Activated CD8-positive, alpha-beta memory T cell treated with anti-CD3 and anti-CD28 coated beads, Interleukin-2, amount 10 ng/mL, durations not matched to agents 7 days and 5 days (primary cell): ENCODE data around the gene CLEC17A. TPM values are rescaled to one million over a fixed set of nuclear protein-coding genes. Genes with fewer than 3 reads are reported as not detected.
A peak's percentile ranks its signal among the peaks of the same experiment; 100 is the strongest.
"Not testable (repeated sequence)": the region's sequence is repeated elsewhere in the genome, so short reads cannot be mapped to it uniquely, and the experiment has no call there.

ENCODE experiments used
- ATAC-seq: fragments of 150-1000 bp; cut with Tn5 transposase; one replicate; pipeline ENCODE4 v1.10.0; 2021; ENCODE audit warnings: moderate library complexity
- CTCF ChIA-PET: fragments of 350-600 bp; sonication (Branson Sonifier 250); formaldehyde crosslinking; loops from one replicate; lab custom pipeline; 2021; ENCODE audit warnings: antibody characterized with exemption; lab: Charles Lee
- DNase-seq: peaks from one replicate; pipeline ENCODE4 v3.0.0-alpha.2; 2020
- H3K27ac Mint-ChIP-seq: one replicate; pipeline ENCODE4 v1.8.0; 2021; ENCODE audit warnings: mild to moderate bottlenecking, mixed read lengths
- H3K27me3 Mint-ChIP-seq: one replicate; pipeline ENCODE4 v1.8.0; 2021; ENCODE audit warnings: mixed read lengths
- H3K36me3 Mint-ChIP-seq: one replicate; pipeline ENCODE4 v1.8.0; 2021; ENCODE audit warnings: mild to moderate bottlenecking, mixed read lengths
- H3K4me1 Mint-ChIP-seq: one replicate; pipeline ENCODE4 v1.8.0; 2021; ENCODE audit warnings: mixed read lengths
- H3K4me3 Mint-ChIP-seq: one replicate; pipeline ENCODE4 v1.8.0; 2021; ENCODE audit warnings: mild to moderate bottlenecking, moderate library complexity, mixed read lengths
- H3K9me3 Mint-ChIP-seq: one replicate; pipeline ENCODE4 v1.8.0; 2022; ENCODE audit warnings: low read depth, mixed read lengths
- total RNA-seq, 2 experiments: library from RNA; stranded (reverse); gene quantifications; one replicate each; pipeline ENCODE4 v1.2.3, GENCODE V29; 2021

CLEC17A gene
- total RNA-seq, 2 experiments from 2014 or later = not detected

DNA sequence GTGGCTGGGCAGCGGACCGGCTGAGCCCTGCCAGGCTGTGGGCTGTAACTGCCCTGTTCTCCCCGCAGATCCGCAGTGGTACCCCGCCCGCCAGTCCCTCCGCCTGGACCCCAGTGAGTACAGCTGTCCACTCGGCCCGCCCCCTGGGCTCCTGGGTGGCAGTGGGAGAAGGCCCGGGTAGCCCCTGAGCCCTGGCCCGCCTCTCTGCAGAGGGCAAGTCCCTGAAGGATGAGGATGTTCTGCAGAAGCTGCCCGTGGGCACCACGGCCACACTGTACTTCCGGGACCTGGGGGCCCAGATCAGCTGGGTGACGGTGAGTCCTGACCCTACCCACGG, 19.3 kb upstream of the CLEC17A start:
- CTCF ChIA-PET = interaction anchor here (1.1 kb wide), 1 partner anchor 27 kb away, joined by 3 read pairs; no protein-coding TSS in a partner anchor
- Mint-ChIP-seq H3K27ac (no peak overlapping the region), H3K4me3 (no peak overlapping the region), H3K36me3 (peaks cover 4% of the 10 kb centered on the region), H3K4me1 (peaks cover 33% of the 10 kb centered on the region), H3K9me3 (no peaks in the 10 kb centered on the region), H3K27me3 (no peaks in the 10 kb centered on the region)
- ATAC-seq (no peak), DNase-seq (no peak)

DNA sequence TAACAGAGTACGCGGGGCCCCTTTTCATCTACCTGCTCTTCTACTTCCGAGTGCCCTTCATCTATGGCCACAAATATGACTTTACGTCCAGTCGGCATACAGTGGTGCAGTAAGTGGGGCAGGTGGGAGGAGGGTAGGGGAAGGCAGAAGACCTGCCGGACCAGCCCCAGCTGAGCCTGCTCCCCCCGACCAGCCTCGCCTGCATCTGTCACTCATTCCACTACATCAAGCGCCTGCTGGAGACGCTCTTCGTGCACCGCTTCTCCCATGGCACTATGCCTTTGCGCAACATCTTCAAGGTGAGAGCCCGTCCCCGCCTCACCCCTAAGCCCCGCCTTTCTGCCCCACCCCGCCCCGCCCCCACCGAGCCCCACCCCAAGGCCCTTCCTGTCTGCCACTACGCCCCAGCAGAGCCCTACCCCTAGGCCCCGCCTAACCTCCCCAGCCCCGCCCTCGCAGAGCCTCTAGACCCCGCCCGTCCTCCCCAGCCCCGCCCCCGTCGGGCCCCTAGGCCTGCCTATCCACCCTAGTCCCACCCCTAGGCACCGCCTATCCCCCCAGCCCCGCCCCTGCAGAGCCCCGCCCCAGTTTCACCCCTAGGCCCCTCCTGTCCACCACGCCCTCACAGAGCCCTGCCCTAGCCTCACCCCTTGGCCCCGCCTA, 18.8 kb upstream of the CLEC17A start:
- H3K27me3 Mint-ChIP-seq = no peaks in the 10 kb centered on the region
- peaks cover 4% of the 10 kb centered on the region for H3K36me3 Mint-ChIP-seq
- DNase-seq (peak; percentile 79), ATAC-seq (peak; percentile 76)
- H3K4me1 Mint-ChIP-seq = peaks cover 33% of the 10 kb centered on the region
- CTCF ChIA-PET = interaction anchor here (1.1 kb wide), 1 partner anchor 27 kb away, joined by 3 read pairs; no protein-coding TSS in a partner anchor
- no peak overlapping the region for H3K4me3 Mint-ChIP-seq
- no peaks in the 10 kb centered on the region for H3K9me3 Mint-ChIP-seq
- H3K27ac Mint-ChIP-seq = no peak overlapping the region

DNA sequence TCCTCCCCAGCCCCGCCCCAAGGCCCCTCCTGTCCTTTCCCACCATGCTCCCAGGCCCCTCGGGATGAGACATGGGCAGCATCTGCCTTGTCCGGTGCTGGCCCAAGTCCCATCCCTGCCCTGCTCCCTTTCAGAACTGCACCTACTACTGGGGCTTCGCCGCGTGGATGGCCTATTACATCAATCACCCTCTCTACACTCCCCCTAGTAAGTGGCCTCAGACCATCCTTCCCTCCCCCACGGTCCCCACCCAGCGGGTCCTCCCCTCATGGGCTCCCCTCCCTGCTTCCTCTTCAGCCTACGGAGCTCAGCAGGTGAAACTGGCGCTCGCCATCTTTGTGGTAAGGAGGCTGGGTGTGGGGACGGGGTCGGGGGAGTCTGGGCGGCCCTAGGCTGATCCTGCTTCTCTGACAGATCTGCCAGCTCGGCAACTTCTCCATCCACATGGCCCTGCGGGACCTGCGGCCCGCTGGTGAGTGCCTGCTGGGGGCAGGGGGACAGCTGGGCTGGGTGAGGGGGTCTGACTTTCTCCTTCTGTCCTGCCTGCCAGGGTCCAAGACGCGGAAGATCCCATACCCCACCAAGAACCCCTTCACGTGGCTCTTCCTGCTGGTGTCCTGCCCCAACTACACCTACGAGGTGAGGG, 18.1 kb upstream of the CLEC17A start:
- H3K9me3 Mint-ChIP-seq, H3K4me3 Mint-ChIP-seq, DNase-seq, H3K27me3 Mint-ChIP-seq, H3K36me3 Mint-ChIP-seq: not testable (repeated sequence)
- Mint-ChIP-seq H3K27ac (peak overlapping the region; percentile 40), H3K4me1 (peaks cover 39% of the 10 kb centered on the region)
- ATAC-seq = peak; percentile 7
- CTCF ChIA-PET = interaction anchor here (0.9 kb wide), 1 partner anchor 59 kb away, joined by 3 read pairs; no protein-coding TSS in a partner anchor

DNA sequence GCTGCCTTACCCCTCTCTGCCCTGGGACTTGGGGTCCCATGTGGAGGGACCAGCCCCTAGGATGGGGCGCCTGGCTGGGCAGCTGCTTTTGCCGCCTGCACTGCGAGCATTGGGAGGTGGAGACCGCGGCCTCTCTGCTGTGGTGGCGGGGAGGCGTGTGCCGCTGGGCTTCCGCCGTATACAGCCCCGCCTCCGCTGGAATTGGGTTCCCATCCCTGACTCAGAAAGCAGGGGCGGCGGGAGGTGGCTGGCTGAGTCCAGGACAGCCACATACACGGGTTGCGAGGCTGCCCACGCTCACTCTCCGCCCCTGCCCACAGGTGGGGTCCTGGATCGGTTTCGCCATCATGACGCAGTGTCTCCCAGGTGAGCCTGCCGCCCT, 17.6 kb upstream of the CLEC17A start:
- no peaks in the 10 kb centered on the region for H3K9me3 Mint-ChIP-seq
- H3K27ac Mint-ChIP-seq = no peak overlapping the region
- DNase-seq = no peak
- H3K4me1 Mint-ChIP-seq = peaks cover 39% of the 10 kb centered on the region
- H3K27me3 Mint-ChIP-seq = no peaks in the 10 kb centered on the region
- peaks cover 4% of the 10 kb centered on the region for H3K36me3 Mint-ChIP-seq
- no peak for ATAC-seq
- CTCF ChIA-PET = interaction anchor here (0.9 kb wide), 1 partner anchor 60 kb away, joined by 3 read pairs; no protein-coding TSS in a partner anchor
- H3K4me3 Mint-ChIP-seq = no peak overlapping the region

DNA sequence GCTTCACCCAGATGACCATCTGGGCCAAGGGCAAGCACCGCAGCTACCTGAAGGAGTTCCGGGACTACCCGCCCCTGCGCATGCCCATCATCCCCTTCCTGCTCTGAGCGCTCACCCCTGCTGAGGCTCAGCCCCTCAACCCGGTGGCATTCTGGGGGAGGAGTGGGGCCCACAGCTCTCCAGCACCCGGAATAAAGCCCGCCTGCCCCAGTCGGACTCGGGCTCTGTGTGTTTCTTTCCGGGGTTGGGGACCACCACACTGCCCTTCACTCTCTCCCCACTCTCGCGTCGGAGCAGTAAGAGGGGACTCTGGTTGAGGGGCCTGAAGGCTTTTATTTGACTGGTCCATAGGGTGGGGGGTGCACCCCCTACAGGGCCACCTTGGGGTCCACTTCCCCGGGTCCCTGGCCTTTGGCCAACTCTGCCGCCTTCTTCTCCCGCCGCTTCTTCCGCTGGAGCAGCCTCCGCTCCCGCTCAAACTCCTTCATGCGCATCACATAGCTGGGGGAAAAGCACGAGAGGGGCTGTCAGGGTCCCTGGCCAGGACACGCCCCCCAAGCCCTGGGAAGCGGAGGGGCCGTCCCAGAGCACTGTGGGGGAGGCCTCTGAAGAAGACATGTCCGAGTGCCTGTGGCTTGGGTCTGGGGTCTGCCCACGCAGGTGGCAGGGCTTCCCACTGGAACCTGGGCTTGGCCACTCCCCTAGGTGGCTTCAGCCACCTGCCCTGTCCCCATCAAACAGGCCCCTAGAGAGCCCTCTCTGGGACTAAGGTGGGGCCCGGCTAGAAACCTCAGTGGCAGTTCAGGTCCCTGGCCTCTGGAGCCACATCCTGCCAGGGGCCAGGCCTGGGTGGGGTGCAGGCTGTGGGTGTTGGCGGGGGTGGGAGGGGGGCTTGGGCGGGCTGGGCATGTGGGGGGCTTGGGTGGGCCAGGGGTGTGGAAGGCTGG, 16.8 kb upstream of the CLEC17A start:
- H3K4me3 Mint-ChIP-seq = no peak overlapping the region
- ATAC-seq (no peak), DNase-seq (no peak)
- H3K27ac Mint-ChIP-seq = no peak overlapping the region
- CTCF ChIA-PET = interaction anchor here (0.9 kb wide), 1 partner anchor 61 kb away, joined by 3 read pairs; no protein-coding TSS in a partner anchor
- no peaks in the 10 kb centered on the region for H3K27me3 Mint-ChIP-seq
- peaks cover 43% of the 10 kb centered on the region for H3K4me1 Mint-ChIP-seq
- peaks cover 4% of the 10 kb centered on the region for H3K36me3 Mint-ChIP-seq
- no peaks in the 10 kb centered on the region for H3K9me3 Mint-ChIP-seq

DNA sequence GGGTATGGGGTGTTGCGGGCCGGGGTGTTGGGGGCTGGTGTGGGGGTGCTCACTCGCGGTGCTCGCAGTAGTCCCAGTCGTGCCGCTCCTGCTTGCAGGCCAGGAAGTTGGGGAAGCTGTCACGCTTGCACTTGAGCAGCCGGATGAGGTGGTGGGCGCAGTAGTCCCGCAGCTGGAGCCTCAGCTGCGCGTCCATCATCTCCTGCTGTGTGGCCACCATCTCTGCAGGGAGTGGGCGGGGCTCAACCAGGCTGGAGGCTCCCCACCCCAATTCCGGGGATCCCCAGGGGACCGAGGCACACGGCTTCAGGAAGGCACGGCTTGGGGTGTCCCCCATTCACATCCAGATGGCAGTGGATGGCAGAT, 16.2 kb upstream of the CLEC17A start:
- CTCF ChIA-PET = no interaction called here
- H3K27ac Mint-ChIP-seq = peak overlapping the region; percentile 17
- ATAC-seq (no peak), DNase-seq (no peak)
- H3K4me1 Mint-ChIP-seq = peaks cover 44% of the 10 kb centered on the region
- H3K9me3 Mint-ChIP-seq = no peaks in the 10 kb centered on the region
- H3K36me3 Mint-ChIP-seq = peaks cover 4% of the 10 kb centered on the region
- no peaks in the 10 kb centered on the region for H3K27me3 Mint-ChIP-seq
- H3K4me3 Mint-ChIP-seq = no peak overlapping the region

DNA sequence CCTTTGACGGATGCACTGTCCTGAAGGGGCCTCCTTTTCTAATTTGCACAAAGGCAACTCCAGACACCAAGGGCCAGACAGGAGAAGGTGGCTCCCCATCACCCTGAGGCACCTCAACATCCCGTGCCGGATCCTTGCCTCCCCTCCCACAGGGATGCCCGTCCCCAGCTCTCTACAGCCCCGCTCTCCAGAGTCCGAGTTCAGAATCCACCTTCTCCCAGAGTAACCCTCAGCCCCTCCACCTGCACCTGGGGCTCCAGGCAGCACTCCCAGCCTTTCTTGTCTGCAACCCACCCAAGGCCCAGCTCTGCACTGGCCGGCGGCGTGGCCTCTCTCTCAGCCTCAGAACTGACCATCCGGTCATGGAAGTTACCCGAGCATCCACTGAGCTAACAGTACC, 15.8 kb upstream of the CLEC17A start:
- Mint-ChIP-seq H3K27me3 (no peaks in the 10 kb centered on the region), H3K4me3 (no peak overlapping the region), H3K36me3 (peaks cover 4% of the 10 kb centered on the region), H3K4me1 (peaks cover 47% of the 10 kb centered on the region), H3K27ac (peak overlapping the region; percentile 17), H3K9me3 (no peaks in the 10 kb centered on the region)
- no peak for DNase-seq
- CTCF ChIA-PET = no interaction called here
- no peak for ATAC-seq

DNA sequence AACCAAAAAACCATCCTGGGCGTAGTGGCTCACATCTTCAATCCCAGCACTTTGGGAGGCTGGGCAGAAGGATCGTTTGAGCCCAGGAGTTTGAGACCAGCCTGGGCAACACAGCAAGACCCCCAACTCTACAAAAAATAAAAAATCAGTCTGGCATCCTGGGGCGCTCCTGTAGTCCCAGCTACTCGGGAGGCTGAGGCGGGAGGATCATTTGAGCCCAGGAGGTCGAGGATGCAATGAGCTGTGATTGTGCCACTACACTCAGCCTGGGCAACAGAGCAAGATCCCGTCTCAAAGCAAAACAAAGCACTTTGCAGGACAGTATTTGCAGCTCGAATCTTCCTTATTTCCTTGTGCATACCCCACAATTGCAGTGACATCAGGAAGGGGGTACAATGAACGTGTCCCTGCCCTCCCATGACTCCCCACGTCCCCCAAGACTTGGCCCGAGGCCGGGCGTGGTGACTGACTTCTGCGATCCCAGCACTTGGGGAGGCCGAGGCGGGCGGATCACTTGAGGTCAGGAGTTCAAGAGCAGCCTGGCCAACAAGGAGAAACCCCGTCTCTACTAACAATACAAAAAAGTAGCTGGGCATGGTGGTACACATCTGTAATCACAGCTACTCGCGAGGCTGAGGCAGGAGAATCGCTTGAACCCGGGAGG, 11.9 kb upstream of the CLEC17A start:
- Mint-ChIP-seq H3K36me3 (no peaks in the 10 kb centered on the region), H3K27ac (peak overlapping the region; percentile 92), H3K4me3 (peak overlapping the region; percentile 97), H3K27me3 (no peaks in the 10 kb centered on the region), H3K4me1 (peaks cover 50% of the 10 kb centered on the region), H3K9me3 (no peaks in the 10 kb centered on the region)
- no peak for DNase-seq
- CTCF ChIA-PET = interaction anchor here (0.6 to 8.5 kb wide), 4 partner anchors 9 to 116 kb away, joined by 3 to 226 read pairs (median 26); partner anchors contain the start of gene ZNF333
- ATAC-seq = no peak

DNA sequence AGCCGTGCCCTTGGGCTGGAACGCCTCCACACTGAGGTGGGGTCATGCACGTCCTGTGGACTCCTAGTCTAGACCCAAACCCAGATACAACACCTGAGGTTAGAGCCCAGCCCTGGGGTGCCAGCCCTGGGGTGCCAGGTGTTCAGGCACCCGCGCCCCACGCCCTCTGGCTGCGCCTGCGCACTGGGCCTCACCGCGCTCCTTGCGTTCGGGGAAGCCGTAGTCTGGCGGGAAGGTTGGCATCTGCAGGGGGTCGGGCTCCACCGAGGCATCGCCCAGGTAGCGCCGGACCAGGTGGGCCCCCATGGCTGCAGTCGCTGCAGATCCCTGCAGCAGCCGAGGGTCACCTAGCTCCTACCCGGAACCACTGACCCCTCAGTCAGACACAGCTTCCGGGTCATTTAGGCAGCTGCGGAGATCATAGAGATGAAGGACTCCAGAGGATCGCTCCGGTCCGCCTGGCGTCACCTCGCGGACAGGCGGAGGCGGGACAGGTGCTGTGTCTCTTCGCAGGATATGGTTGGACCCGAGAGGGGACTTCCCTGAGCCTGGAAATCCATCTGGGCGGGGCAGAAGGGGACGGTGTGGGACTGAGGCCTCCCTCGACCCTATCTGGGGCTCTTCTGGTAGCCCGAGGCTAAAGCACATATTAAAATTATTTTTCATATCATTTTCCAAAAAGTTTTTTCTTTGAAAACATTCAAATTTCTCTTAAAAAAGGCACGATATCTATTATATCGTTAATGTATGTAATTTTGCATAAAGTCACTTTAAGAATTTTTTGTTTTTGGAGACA, 11.0 kb upstream of the CLEC17A start, which contains the start of gene NDUFB7:
NDUFB7 (minus strand) TSS at position 372 of the 796 bp plus-strand sequence; CDS start at position 306, 66 bp downstream.
- H3K36me3 Mint-ChIP-seq = no peaks in the 10 kb centered on the region
- H3K27me3 Mint-ChIP-seq = no peaks in the 10 kb centered on the region
- H3K4me1 Mint-ChIP-seq = peaks cover 43% of the 10 kb centered on the region
- DNase-seq (peak; percentile 95), ATAC-seq (peak; percentile 98)
- H3K9me3 Mint-ChIP-seq = no peaks in the 10 kb centered on the region
- peak within 1 kb of the TSS; percentile 92 for H3K27ac Mint-ChIP-seq
- H3K4me3 Mint-ChIP-seq = peak within 1 kb of the TSS; percentile 97
- CTCF ChIA-PET = interaction anchor here (0.5 to 8.5 kb wide), 16 partner anchors 10 to 1625 kb away, joined by 3 to 226 read pairs (median 4); partner anchors contain the start of genes AKAP8L, ASF1B and ZNF333

DNA sequence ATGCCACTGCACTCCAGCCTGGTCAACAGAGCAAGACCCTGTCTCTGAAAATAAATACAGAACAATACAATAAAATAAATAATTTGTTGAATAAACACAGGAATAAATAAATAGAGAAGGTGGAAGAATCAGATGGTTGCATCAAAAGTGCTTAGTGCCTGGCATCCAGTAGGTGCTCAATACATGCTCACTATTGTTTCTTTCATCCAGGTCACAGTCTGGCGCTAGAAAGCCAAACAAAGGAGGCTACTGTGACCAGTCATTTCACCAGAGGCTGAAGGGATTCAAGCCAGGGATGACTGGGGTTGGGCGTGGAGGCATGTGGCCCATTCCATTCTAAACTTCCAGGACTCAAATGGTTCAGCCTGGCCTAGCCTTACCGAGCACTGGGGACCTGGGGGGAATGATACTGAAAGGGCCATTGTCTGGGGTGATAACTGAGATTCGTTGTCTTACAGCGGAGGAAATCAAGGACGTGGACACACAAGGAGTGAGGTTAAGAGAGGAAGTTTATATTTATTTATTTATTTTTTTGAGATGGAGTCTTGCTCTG, 7.4 kb upstream of the CLEC17A start:
- no peaks in the 10 kb centered on the region for H3K27me3 Mint-ChIP-seq
- H3K4me3 Mint-ChIP-seq = no peak overlapping the region
- DNase-seq (no peak), ATAC-seq (no peak)
- no peaks in the 10 kb centered on the region for H3K9me3 Mint-ChIP-seq
- H3K27ac Mint-ChIP-seq = no peak overlapping the region
- no peaks in the 10 kb centered on the region for H3K36me3 Mint-ChIP-seq
- H3K4me1 Mint-ChIP-seq = peaks cover 21% of the 10 kb centered on the region
- CTCF ChIA-PET = interaction anchor here (0.9 to 8.5 kb wide), 4 partner anchors 24 to 117 kb away, joined by 3 to 226 read pairs (median 9); partner anchors contain the start of gene ZNF333

DNA sequence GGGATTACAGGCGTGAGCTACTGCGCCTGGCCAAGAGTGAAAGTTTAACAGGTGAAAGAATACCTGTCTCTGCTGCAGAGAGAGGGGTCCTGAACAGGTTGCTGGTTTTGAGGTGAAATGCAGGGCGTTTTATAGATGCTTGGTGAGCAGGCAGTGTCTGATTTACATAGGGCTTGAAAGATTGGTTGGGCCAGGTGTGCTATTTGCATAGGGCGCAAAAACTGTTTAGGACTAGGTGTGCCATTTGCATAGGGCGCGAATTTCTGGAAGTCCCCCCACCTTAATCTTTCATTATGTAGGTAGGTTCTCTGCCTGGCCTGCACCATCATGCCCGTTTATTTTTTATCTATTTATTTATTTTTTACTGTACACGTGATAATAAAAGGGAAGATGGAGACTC, 6.5 kb upstream of the CLEC17A start:
- Mint-ChIP-seq H3K27me3 (no peaks in the 10 kb centered on the region), H3K27ac (no peak overlapping the region), H3K9me3 (no peaks in the 10 kb centered on the region), H3K36me3 (no peaks in the 10 kb centered on the region), H3K4me3 (no peak overlapping the region), H3K4me1 (peaks cover 14% of the 10 kb centered on the region)
- DNase-seq (no peak), ATAC-seq (no peak)
- CTCF ChIA-PET = interaction anchor here (1.5 to 8.5 kb wide), 2 partner anchors 20 to 110 kb away, joined by 3 to 226 read pairs; partner anchors contain the start of gene ZNF333
